Smooth muscle cell (in vitro differentiated cells): ENCODE measurements around the gene POM121L2. TPM values are rescaled to one million over a fixed set of nuclear protein-coding genes. Genes with fewer than 3 reads are reported as not detected.

Source experiments
- DNase-seq: peaks from one replicate; lab custom pipeline; 2025; ENCODE audit not compliant: unreplicated experiment; lab: John Stamatoyannopoulos, UW
- H2AFZ ChIP-seq: fragments of 200-600 bp; sonication (generic); 2 replicates; pipeline ENCODE4 v1.6.0; 2016; ENCODE audit warnings: antibody characterized with exemption, low read depth, mild to moderate bottlenecking
- H3F3A ChIP-seq: fragments of 200-600 bp; sonication (generic); 2 replicates; pipeline ENCODE4 v1.6.0; 2017; ENCODE audit warnings: antibody characterized with exemption, low read depth
- H3K27ac ChIP-seq: fragments of 200-600 bp; sonication (generic); 2 replicates; pipeline ENCODE4 v1.5.1; 2016; ENCODE audit warnings: low read depth, mild to moderate bottlenecking
- H3K27me3 ChIP-seq: fragments of 200-600 bp; sonication (generic); 2 replicates; pipeline ENCODE4 v1.6.1; 2016; ENCODE audit warnings: low read depth, mild to moderate bottlenecking
- H3K36me3 ChIP-seq: fragments of 200-600 bp; sonication (generic); 2 replicates; pipeline ENCODE4 v1.5.1; 2016; ENCODE audit warnings: low read depth
- H3K4me1 ChIP-seq: fragments of 200-600 bp; sonication (generic); 2 replicates; pipeline ENCODE4 v1.5.1; 2016; ENCODE audit warnings: low read depth
- H3K4me2 ChIP-seq: fragments of 200-600 bp; sonication (generic); 2 replicates; pipeline ENCODE4 v1.6.0; 2016; ENCODE audit warnings: mild to moderate bottlenecking
- H3K4me3 ChIP-seq: fragments of 200-600 bp; sonication (generic); 2 replicates; pipeline ENCODE4 v1.5.1; 2016; ENCODE audit warnings: mild to moderate bottlenecking
- H3K79me2 ChIP-seq: fragments of 200-600 bp; sonication (generic); 2 replicates; pipeline ENCODE4 v1.6.0; 2016; ENCODE audit warnings: low read depth, mild to moderate bottlenecking
- H3K9ac ChIP-seq: fragments of 200-600 bp; sonication (generic); 2 replicates; pipeline ENCODE4 v1.6.0; 2016; ENCODE audit warnings: low read depth
- H3K9me3 ChIP-seq: fragments of 200-600 bp; sonication (generic); replicated peaks from 2 replicates; pipeline ENCODE4 v1.5.1; 2016; ENCODE audit warnings: low read depth
- H4K20me1 ChIP-seq: fragments of 200-600 bp; sonication (generic); 2 replicates; pipeline ENCODE4 v1.6.0; 2016; ENCODE audit warnings: low read depth
- CTCF ChIP-seq: fragments of 200-600 bp; sonication (generic); IDR thresholded peaks from 2 replicates; pipeline ENCODE4 v1.5.1; 2017; ENCODE audit warnings: borderline replicate concordance, mild to moderate bottlenecking, antibody characterized with exemption; ENCODE audit not compliant: insufficient read depth, poor library complexity, severe bottlenecking
- WGBS: methylation state at CpG from one replicate; pipeline ENCODE4 v1.1.7; 2016; ENCODE audit warnings: low lambda C conversion rate; 5-methylcytosine and 5-hydroxymethylcytosine counted together
- polyA plus RNA-seq: library from polyadenylated mRNA; unstranded; fragments of >200 nt; fragmentation: Nextera tagmentation; extraction: Ambion mirVana; gene quantifications from 2 replicates; pipeline ENCODE4 v1.2.1, GENCODE V29; 2016
- total RNA-seq: library from RNA; depleted of rRNA; stranded (reverse); fragments of >200 nt; gene quantifications from 2 replicates; pipeline ENCODE4 v1.2.3, GENCODE V29; 2014

The POM121L2 gene
- total and polyA plus RNA-seq, 2 experiments from 2014 or later, result not detected

DNA sequence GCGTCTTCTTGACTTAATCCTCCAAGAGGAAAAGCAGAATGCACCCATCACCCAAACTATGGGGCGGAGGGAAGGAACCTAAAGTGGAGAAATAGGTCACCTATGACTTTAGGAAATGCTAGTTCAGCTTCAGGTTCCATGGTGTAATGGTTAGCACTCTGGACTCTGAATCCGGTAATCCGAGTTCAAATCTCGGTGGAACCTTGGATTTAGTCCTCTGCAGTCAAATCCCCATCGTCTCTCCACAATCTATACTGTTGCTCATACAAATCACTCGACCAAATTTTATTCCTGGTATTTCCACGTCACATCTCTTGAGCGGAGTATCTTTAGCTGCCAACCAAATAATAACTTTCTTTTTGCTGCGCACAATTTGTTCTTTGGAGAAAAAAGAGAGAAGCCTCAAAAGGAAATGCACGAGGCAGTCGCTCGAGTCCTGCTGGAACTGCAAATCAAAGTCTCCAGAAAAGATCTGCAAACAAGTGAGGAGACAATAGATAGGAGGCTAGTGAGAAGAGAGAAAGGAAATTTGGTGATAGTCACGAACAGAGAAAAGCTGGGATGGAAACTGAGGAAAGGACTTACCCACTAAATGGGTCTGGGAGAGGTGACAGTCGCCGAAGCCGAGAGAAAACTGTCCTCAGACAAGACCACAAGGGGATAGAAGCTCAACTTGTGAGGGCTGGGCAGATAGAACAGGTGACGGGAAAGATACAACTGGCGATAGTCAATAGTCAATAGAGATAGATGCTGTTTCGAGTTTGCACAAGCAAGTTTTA lies 16.6 kb downstream of the POM121L2 start:
- Histone ChIP-seq H3K4me2 (peak overlapping the region; percentile 87), H4K20me1 (no peaks in the 10 kb centered on the region), H3K9ac (no peak overlapping the region), H3K36me3 (no peaks in the 10 kb centered on the region), H3K27ac (no peak overlapping the region), H3K27me3 (no peaks in the 10 kb centered on the region), H3K4me1 (peaks cover 18% of the 10 kb centered on the region), H3K4me3 (peak overlapping the region; percentile 72), H2AFZ (peak overlapping the region; percentile 74), H3F3A (peaks cover 13% of the 10 kb centered on the region), H3K79me2 (no peaks in the 10 kb centered on the region), H3K9me3 (no peaks in the 10 kb centered on the region)
- no peak for TF ChIP-seq CTCF
- DNase-seq, result no peak
- WGBS, result 4% methylated on average over 20 of the region's 20 CpGs

DNA sequence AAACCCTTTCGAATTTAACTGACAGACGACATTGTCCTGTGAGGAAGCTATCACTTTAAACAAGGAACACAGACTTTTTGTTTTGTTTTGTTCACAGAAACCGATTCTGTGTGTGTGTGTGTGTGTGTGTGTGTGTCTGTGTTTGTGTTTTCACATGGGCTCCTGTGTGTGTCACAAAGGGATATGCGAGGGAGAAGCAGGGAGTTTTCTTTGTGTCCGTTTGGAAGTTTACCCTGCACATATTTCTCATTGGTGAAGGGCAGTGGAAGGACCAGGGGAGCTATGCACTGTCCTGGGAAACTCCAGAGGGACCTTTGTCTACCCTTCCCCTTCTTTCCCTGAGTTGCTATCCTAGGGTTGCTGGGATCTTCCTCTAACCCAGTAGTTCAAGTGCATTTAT lies 17.7 kb downstream of the POM121L2 start:
- no peaks in the 10 kb centered on the region for H3K79me2 ChIP-seq
- H3F3A ChIP-seq, result peaks cover 13% of the 10 kb centered on the region
- H3K9me3 ChIP-seq, result no peaks in the 10 kb centered on the region
- H3K4me3 ChIP-seq, result peak overlapping the region; percentile 15
- TF ChIP-seq CTCF, result no peak
- no peaks in the 10 kb centered on the region for H4K20me1 ChIP-seq
- peak overlapping the region; percentile 79 for H3K4me2 ChIP-seq
- H3K27ac ChIP-seq, result no peak overlapping the region
- no peaks in the 10 kb centered on the region for H3K36me3 ChIP-seq
- no peak overlapping the region for H3K9ac ChIP-seq
- 62% methylated on average over 5 of the region's 5 CpGs for WGBS
- H3K4me1 ChIP-seq, result peaks cover 23% of the 10 kb centered on the region
- H3K27me3 ChIP-seq, result peaks cover 9% of the 10 kb centered on the region
- H2AFZ ChIP-seq, result peak overlapping the region; percentile 20
- DNase-seq, result no peak

DNA sequence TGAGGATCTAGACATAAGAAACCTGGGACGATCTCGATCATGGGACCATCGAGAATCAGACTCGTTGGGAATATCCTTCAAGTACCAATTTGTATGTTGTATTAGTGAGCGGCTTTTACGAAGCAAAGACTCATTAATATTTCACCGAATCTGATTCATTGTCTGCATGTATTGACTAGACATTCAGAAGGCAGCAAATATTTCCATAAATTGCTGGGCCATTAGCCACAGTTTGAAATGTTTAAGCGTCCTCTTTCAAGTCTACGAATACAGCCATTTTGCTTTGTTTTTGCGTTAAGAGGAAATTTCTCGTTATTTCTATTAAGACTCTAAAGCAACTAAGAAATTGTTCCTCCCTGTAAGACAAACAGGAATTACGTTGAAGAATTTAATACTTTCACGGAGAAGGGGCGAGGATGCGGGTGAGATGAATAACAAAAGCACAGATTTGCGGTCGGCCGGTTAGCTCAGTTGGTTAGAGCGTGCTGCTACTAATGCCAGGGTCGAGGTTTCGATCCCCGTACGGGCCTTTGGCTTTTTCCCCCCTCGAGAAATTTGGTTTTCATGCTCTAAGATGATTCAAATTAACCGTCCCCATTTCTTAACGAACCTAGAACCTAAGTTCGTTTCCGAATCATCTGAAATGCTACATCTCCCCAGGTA lies 18.5 kb downstream of the POM121L2 start:
- Histone ChIP-seq H3K4me3 (peak overlapping the region; percentile 15), H3K27me3 (peaks cover 18% of the 10 kb centered on the region), H3K4me1 (peaks cover 29% of the 10 kb centered on the region), H3K4me2 (peak overlapping the region; percentile 79), H3K9me3 (no peaks in the 10 kb centered on the region), H3K27ac (no peak overlapping the region), H3K36me3 (no peaks in the 10 kb centered on the region), H3F3A (peaks cover 13% of the 10 kb centered on the region), H3K9ac (no peak overlapping the region), H2AFZ (peak overlapping the region; percentile 10), H4K20me1 (no peaks in the 10 kb centered on the region), H3K79me2 (no peaks in the 10 kb centered on the region)
- 21% methylated on average over 28 of the region's 28 CpGs for WGBS
- no peak for TF ChIP-seq CTCF
- DNase-seq, result no peak
